Motor neuron (in vitro differentiated cells): ENCODE measurements around the gene MX2. TPM values are rescaled to one million over a fixed set of nuclear protein-coding genes. Genes with fewer than 3 reads are reported as not detected.
"Not testable (repeated sequence)": the region's sequence is repeated elsewhere in the genome, so short reads cannot be mapped to it uniquely, and the experiment has no call there.

Experiments used
- ATAC-seq, 8 experiments: fragments of 200-7000 bp; cut with Tn5 transposase; replicated peaks in 6 of 8; 2 replicates each; pipeline ENCODE4 v1.8.0; 2021; ENCODE audit warnings: mild to moderate bottlenecking in 8 of 8, moderate library complexity in 8 of 8
- H3K27ac ChIP-seq, 2 donors: fragments of 250-450 bp; sonication (Bioruptor Pico); 2 replicates each; pipeline ENCODE4 v1.9.0; 2021; ENCODE audit warnings: antibody characterized with exemption in 2 of 2, mild to moderate bottlenecking in 2 of 2, moderate library complexity in 1 of 2
- H3K4me1 ChIP-seq, 2 donors: fragments of 250-450 bp; sonication (Bioruptor Pico); replicated peaks in 1 of 2; 2 replicates each; pipeline ENCODE4 v1.6.1; 2021; ENCODE audit warnings: antibody characterized with exemption in 2 of 2, mild to moderate bottlenecking in 2 of 2, moderate library complexity in 1 of 2
- H3K4me3 ChIP-seq, 5 donors: fragments of 250-450 bp; sonication (Bioruptor Pico); 2 replicates each; pipeline ENCODE4 v1.9.0; 2021; ENCODE audit warnings: antibody characterized with exemption in 5 of 5, mild to moderate bottlenecking in 5 of 5, moderate library complexity in 4 of 5
- WGBS, 10 experiments: fragments of 450-650 bp; shearing (Covaris generic); methylation state at CpG; one replicate each; pipeline ENCODE4 v1.0.0; 2022; 5-methylcytosine and 5-hydroxymethylcytosine counted together
- in situ Hi-C, 9 experiments: fragments of 400-800 bp; cut with MboI; loops; one replicate each; pipeline ENCODE4 v1.15.0; 2021; ENCODE audit warnings: low sequenced_read_pairs in 9 of 9, low pct_unique_long_range_greater_than_20kb in 2 of 9; ENCODE audit not compliant: unreplicated experiment in 9 of 9
- total RNA-seq, 8 experiments: library from RNA; unstranded; fragments of 300-600 nt; gene quantifications; 2 replicates each; pipeline versions ENCODE4 v1.2.3 to v1.2.4, GENCODE V29; 2022

The MX2 gene
- total RNA-seq, 8 experiments from 2014 or later = 0.16 to 10.1 (median 1.3) TPM

GRCh38 chr21:41348434-41348833 lies 13.4 kb upstream of the MX2 start:
- Histone ChIP-seq H3K4me3 (no peak overlapping the region), H3K27ac (no peak overlapping the region), H3K4me1 (no peaks in the 10 kb centered on the region)
- 11 to 100% (median 58%) methylated on average over 1 to 6 of the region's 6 CpGs for WGBS, 10 experiments
- no peak for ATAC-seq
- in situ Hi-C loops = no loop called here

- H3K4me1 ChIP-seq = no peaks in the 10 kb centered on the region
- no peak for ATAC-seq
- no peak overlapping the region for H3K4me3 ChIP-seq
- no peak overlapping the region for H3K27ac ChIP-seq
- WGBS, 10 experiments = 0 to 92% (median 82%) methylated on average over 1 to 7 of the region's 7 CpGs; no CpG with 5 or more reads in 3 of the 10 experiments
- in situ Hi-C loops = no loop called here
These were observed 12.7 kb upstream of the MX2 start for GRCh38 chr21:41349126-41349525.

- Histone ChIP-seq H3K4me1 (no peaks in the 10 kb centered on the region), H3K4me3 (no peak overlapping the region), H3K27ac (no peak overlapping the region)
- 53 to 100% (median 65%) methylated on average over 1 to 10 of the region's 19 CpGs; no CpG with 5 or more reads in 2 of the 10 experiments for WGBS, 10 experiments
- no peak for ATAC-seq
- in situ Hi-C loops = no loop called here
These were observed 12.0 kb upstream of the MX2 start for GRCh38 chr21:41349619-41350390.

GRCh38 chr21:41350436-41351155 lies 11.2 kb upstream of the MX2 start:
- Histone ChIP-seq H3K27ac (no peak overlapping the region), H3K4me3 (no peak overlapping the region), H3K4me1 (no peaks in the 10 kb centered on the region)
- WGBS, 10 experiments = 0 to 97% (median 82%) methylated on average over 1 to 14 of the region's 16 CpGs; no CpG with 5 or more reads in 1 of the 10 experiments
- in situ Hi-C loops = no loop called here
- no peak for ATAC-seq

GRCh38 chr21:41357546-41357945 lies 4.3 kb upstream of the MX2 start:
- ATAC-seq = no peak
- Histone ChIP-seq H3K4me3 (no peak overlapping the region), H3K4me1 (no peaks in the 10 kb centered on the region), H3K27ac (no peak overlapping the region)
- in situ Hi-C loops = no loop called here
- 0 to 79% (median 67%) methylated on average over 1 to 7 of the region's 8 CpGs; no CpG with 5 or more reads in 3 of the 10 experiments for whole genome bisulfite sequencing, 10 experiments

GRCh38 chr21:41358193-41359166 lies 3.3 kb upstream of the MX2 start:
- in situ Hi-C loops = no loop called here
- no peaks in the 10 kb centered on the region for H3K4me1 ChIP-seq
- no peak overlapping the region for H3K27ac ChIP-seq
- WGBS, 10 experiments = 39 to 81% (median 50%) methylated on average over 1 to 6 of the region's 9 CpGs; no CpG with 5 or more reads in 3 of the 10 experiments
- H3K4me3 ChIP-seq = no peak overlapping the region
- no peak for ATAC-seq

GRCh38 chr21:41359286-41359685 lies 2.5 kb upstream of the MX2 start:
- in situ Hi-C loops = no loop called here
- H3K4me1 ChIP-seq = no peaks in the 10 kb centered on the region
- WGBS, 10 experiments = 60 to 100% (median 79%) methylated on average over 1 to 8 of the region's 12 CpGs; no CpG with 5 or more reads in 5 of the 10 experiments
- ATAC-seq = no peak
- H3K4me3 ChIP-seq = no peak overlapping the region
- no peak overlapping the region for H3K27ac ChIP-seq

- H3K4me1 ChIP-seq, H3K27ac ChIP-seq, H3K4me3 ChIP-seq, ATAC-seq, in situ Hi-C loops: not testable (repeated sequence)
- WGBS, 10 experiments = 17 to 94% (median 69%) methylated on average over 1 to 4 of the region's 4 CpGs; no CpG with 5 or more reads in 4 of the 10 experiments
These were observed 2.1 kb upstream of the MX2 start for GRCh38 chr21:41359754-41360071.

- WGBS, 10 experiments = 0 to 90% (median 76%) methylated on average over 2 to 11 of the region's 22 CpGs; no CpG with 5 or more reads in 3 of the 10 experiments
- no peak for ATAC-seq
- in situ Hi-C loops = no loop called here
- Histone ChIP-seq H3K27ac (no peak overlapping the region), H3K4me3 (no peak overlapping the region), H3K4me1 (no peaks in the 10 kb centered on the region)
These were observed 1.6 kb upstream of the MX2 start for GRCh38 chr21:41360072-41360821.

- Histone ChIP-seq H3K4me3 (no peak overlapping the region), H3K4me1 (no peaks in the 10 kb centered on the region), H3K27ac (no peak overlapping the region)
- WGBS, 10 experiments = 0 to 100% (median 89%) methylated on average over 1 to 7 of the region's 16 CpGs; no CpG with 5 or more reads in 3 of the 10 experiments
- ATAC-seq = no peak
- in situ Hi-C loops = no loop called here
These were observed 608 bp upstream of the MX2 start for GRCh38 chr21:41361053-41361785.

- WGBS, 10 experiments = 84 to 100% (median 93%) methylated on average over 2 to 14 of the region's 16 CpGs
- Histone ChIP-seq H3K27ac (no peak overlapping the region), H3K4me3 (no peak overlapping the region), H3K4me1 (no peaks in the 10 kb centered on the region)
- in situ Hi-C loops = no loop called here
- ATAC-seq = no peak
These were observed 960 bp downstream of the MX2 start for GRCh38 chr21:41362605-41363369.
